Stimulated activated CD8-positive, alpha-beta memory T cell treated with anti-CD3 and anti-CD28 coated beads, Interleukin-12 subunit alpha, Interleukin-12 subunit beta, amount 100 ng/mL, for 1 hour (primary cell): Measurements from ENCODE around the gene BIRC6.
"Not testable (repeated sequence)": the region's sequence is repeated elsewhere in the genome, so short reads cannot be mapped to it uniquely, and the experiment has no call there.

Experiments used
- DNase-seq: peaks from one replicate; pipeline ENCODE4 v3.0.0-alpha.2; 2020; ENCODE audit warnings: low read depth

Gene BIRC6

DNA sequence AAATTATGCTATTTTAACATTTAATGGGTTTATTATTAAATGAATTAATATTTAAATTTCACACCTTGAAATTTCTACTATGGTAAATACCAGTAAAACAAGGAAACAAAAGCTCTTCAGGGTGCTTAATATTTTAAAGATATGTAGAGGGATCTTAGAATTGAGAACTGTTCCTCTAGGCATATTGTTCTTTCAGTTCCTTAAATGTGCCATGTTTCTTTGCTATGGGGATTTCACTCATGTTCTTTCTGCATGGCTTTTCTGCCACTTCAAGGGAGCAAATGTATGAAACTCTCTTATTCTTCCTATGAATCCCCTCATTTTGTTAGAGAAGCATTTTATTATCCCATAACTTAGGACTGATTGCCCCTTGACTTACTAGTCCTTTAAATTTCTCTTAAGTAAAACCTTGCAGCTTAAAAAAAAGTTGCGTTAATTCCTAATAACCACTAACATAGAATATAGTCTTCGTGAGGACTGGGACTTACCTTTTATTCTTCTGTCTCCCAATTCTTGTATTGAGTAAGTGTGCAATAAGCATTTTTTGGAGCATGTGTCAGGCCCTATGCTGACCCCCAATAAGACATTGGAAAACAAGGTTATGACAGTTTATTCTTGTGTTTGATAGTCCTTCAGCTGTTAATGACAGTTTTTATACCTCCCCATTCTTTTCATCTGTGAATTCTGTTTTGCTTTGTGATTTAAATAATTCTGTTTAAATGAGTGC is 95.7 kb downstream of the BIRC6 start:
- DNase-seq = no peak

DNA sequence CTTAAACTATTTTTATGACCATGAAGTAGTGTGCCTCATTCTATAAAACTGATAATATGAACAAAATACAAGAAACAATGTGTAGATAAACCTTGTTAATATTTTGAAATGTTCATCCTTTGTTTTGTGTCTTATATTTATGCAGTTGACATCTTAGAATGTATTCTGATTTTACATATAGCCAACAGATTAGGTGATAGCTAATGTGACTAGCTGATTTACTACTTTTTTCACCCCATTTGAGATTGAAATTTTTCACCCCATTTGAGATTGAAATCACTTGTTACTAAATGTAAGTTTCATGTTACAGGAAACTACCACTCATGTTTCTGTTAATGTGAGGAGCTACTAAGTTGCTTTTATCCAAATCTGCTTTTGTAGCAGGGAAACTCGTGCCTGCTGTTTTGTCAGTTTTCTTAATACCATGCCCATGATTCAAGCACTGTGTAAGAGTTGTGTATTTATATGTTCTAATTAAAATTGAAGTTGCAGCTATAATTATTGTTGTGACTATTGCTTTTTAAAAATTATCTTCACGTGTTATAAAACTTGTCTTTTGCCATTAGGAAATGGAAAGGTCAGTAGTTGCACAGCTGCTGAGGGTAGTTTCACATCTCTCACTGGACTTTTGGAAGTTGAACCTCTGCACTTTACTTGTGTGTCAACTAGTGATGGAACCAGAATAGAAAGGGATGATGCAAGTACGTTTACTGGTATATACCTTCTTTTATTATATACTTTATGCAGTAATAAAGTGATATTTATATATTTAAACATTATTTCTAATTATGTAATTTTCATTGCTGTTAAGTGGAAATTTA is 96.6 kb downstream of the BIRC6 start:
- no peak for DNase-seq

GRCh38 chr2:32455816-32456215 is 99.0 kb downstream of the BIRC6 start:
- DNase-seq = no peak

DNA sequence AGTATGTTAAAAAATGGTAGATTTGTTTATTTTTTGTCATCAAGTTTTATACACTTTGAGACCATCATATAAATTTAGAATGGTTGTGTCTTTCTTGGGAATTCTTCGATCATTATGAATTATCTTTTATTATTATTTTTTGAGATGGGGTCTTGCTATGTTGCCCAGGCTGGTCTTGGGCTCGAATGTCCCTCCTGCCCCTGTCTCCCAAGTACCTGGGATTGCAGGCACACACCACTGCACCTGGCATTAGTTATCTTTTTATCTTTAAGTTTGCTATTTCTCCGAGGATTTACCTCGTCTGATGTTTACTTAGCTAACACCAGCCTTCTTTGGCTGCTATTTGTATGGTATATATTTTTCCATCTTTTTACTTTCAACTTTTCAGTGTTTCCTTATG is 100.0 kb downstream of the BIRC6 start:
- no peak for DNase-seq

DNA sequence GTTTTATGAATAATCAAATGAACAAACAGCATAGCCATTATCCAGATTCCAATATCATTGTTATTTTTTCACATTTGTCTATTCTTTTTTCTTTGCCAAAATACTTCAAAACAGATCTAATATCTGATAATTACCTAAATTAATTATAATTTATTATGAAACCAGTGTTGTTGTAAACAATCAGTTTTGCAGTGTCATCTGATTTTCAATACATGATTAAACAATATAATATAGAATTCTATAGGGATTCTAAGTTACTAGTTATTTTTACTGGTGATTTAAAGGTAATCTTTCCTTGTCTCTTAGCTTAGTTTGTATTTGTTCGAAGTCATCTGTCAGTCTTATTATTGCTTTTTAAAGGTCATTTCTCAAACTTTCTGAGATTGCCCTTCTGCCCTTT is 101.0 kb downstream of the BIRC6 start:
- DNase-seq = no peak

- DNase-seq = not testable (repeated sequence)
Observed at GRCh38 chr2:32460861-32461260, 104.0 kb downstream of the BIRC6 start.

DNA sequence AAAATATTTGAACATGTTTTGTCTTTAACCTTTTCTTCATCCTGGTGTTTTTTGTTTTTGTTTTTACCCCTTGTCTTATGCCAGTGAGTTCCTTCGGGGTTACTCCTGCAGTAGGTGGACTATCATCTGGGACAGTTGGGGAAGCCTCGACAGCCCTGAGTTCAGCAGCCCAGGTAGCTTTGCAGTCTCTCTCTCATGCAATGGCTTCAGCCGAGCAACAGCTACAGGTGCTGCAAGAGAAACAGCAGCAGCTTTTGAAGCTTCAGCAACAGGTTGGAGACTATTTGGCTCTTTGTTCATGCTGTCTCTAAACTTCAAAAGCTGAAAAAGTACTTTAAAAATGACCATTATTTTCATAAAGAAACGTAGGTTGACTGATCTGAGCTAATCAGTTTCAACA is 106.3 kb downstream of the BIRC6 start:
- DNase-seq = no peak

DNA sequence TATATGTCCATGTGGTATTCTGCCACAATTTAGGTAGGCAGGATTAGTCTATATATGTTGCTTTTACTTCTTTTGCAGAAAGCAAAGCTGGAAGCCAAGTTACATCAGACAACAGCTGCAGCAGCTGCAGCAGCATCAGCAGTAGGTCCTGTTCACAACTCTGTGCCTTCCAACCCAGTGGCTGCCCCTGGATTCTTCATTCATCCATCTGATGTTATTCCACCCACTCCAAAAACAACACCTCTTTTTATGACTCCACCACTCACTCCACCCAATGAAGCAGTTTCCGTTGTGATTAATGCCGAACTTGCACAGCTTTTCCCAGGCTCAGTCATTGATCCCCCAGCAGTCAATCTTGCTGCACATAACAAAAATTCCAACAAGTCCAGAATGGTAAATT is 107.6 kb downstream of the BIRC6 start:
- no peak for DNase-seq

DNA sequence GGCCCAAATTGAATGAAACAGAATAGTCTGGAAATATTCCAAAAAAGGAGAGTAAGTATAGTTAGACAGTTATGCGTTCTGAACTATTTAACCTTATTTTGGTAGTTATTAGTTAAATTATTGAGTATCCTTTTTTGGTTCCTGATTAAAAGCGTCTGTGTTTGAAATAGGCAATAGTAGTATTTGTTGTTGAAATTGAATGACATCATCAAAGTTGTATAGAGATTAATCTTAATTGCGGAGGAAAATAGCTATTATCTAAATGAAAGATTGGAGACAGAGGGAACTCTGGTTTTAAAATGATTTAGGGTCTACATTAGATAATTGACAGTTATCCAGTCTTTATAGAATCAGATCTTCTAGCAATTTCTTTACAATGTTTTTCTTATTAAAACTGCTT is 115.8 kb downstream of the BIRC6 start:
- no peak for DNase-seq

DNA sequence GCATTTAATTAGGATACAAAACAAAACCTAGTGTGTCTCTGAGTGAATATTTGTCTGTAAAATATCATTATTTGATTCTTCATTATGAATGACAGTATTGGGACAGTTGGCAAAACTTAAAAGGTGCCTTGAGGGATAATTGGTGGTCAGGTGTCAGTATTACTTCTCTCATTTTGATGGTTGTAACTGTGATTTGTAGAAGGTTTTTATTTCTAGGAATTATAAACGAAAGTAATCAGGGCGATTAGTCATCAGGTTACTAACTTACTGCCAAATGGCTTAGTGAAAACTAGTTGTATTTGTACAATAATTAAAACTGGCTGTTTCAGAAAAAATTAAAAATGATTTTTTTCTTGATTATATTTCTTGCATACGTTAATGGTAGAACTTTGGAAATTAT is 117.6 kb downstream of the BIRC6 start:
- no peak for DNase-seq

DNA sequence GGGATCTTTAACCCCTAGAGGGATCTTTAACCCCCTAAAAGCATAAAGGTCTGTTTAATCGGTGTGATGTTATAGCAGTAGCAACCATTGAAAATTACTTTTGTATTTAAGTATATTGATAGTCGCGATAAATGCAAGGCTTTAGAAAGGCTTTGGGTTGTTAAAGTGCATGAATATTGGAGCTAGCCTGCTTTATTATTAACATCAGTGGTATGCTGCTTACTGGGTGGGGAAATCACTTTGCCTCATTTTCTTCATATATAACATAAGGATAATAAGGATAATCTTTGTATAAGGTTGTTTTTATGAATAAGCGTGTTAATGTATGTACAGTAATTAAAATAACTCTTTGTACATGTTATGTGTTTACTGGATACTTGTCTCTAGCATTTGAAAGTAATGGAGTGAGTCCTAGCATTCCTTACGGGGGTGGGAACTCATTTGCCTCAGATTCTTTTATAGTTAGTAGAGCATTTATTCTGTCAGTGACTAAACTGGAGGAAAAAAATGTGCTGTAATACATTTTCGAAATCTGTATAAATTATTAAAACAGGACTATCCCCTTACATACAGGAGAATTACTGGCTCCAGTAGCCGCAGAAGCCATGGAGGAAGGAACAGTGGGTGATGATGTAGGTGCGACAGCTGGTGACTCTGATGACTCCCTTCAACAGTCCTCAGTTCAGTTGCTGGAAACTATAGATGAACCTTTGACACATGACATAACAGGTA is 122.2 kb downstream of the BIRC6 start:
- DNase-seq = no peak

DNA sequence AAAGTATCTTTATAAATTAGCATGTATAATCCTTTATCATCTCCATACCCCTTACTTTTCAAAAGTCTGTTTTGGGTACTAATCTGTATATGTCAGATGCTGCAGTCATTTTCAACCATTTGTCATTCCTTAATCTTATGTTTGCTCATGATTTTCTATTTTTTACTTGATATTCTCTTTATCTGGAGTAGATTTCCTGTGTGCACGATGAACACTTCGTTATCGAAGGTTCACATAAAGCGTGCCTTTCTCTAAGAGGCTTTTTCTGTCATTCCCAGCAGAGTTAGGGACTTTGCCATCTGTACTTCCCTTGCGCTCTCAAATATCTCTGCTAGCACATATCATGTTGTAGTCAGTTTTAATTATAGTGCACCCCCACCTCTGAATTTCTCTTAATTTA is 123.2 kb downstream of the BIRC6 start:
- DNase-seq = no peak

GRCh38 chr2:32482471-32482870 is 125.6 kb downstream of the BIRC6 start:
- no peak for DNase-seq

- no peak for DNase-seq
Observed at GRCh38 chr2:32484937-32485336, 128.1 kb downstream of the BIRC6 start.

DNA sequence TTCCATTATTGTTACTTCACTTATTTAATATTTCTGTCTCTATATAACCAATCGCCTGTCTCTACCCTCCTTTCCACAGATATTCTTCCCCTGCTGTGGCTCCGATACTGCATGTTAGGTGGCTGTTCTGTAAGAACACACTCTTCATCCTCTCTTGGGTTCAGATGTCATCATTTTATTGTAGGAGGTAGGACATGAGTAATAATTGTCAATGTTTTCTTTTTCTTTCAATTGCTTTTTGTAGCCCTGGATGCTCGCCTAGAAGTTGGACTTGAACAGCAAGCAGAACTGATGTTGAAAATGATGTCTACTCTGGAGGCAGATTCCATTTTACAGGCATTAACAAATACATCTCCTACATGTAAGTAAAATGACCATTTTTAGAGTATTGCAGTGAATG is 128.6 kb downstream of the BIRC6 start:
- DNase-seq = no peak

DNA sequence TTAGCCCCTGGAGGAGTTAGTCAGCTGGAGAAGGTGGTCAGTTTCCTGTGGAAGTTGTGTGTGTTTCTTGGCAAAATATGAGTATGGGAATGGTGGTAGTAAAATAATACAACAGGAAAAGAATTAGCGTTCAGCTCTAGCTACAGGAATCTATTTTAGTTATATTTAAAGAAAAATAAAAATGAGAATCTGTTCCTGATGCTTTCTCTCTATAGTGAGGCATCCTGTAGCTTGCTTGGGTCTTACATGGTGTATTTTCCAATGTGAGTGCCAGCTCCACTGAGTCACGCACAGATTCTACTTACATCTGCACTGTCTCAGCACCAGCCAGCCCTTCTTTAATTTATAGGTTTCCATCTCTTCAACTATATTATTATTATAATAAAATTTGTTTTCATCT is 132.2 kb downstream of the BIRC6 start:
- no peak for DNase-seq

- DNase-seq = no peak
Observed at GRCh38 chr2:32491346-32491745, 134.5 kb downstream of the BIRC6 start.

DNA sequence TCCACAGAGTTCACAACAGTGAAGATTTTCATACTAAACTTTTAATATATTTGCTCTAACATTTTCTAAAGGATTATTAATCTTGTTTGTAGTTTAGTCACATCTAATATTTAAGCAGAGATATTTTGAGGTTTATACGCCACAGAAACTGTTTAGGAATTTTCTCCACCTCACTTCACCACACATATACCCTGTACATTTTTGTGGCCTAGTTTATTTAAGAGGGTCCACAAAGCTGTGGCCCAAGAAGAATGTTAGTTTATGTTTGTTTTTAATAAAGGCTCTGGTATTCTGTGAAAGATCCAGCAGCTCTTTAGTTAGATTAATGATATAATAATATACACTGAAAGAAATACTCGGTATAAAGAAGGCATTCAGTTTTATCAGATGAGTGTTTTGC is 138.3 kb downstream of the BIRC6 start:
- DNase-seq = no peak

DNA sequence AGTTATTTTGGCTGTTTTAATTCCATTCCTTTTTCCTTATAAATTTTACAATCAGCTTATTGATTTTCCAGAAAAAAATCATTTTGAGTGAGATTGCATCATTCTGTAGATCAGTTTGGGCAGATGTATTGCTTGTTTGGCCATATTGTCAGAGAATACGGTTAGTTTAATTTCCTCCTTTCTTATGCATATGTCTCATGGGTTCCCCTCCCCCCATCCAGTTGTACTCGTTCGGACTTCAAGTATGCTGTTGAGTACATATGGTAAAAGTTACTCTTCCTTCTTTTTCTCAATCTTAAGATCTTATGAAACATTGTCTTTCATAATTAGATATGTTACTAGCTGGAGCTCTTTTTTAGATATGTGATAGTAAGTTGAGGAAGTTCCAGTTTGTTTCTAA is 139.8 kb downstream of the BIRC6 start:
- no peak for DNase-seq

GRCh38 chr2:32498306-32498705 is 141.5 kb downstream of the BIRC6 start:
- DNase-seq = no peak

DNA sequence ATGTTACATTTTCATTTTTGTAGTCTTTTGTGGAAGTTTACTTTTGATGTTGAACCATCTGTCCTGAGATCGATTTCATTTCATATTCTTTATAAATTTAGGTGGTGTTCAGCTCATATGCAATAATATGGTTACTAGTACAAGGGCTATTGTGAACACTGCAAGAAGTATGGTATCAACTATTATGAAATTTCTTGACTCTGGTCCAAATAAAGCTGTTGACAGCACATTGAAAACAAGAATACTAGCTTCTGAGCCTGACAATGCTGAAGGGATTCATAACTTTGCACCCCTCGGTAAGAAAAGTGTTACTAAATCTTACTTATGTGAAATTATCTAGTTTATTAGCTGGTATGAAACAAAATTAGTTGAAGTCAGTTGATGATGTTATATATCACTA is 146.1 kb downstream of the BIRC6 start:
- DNase-seq = no peak

DNA sequence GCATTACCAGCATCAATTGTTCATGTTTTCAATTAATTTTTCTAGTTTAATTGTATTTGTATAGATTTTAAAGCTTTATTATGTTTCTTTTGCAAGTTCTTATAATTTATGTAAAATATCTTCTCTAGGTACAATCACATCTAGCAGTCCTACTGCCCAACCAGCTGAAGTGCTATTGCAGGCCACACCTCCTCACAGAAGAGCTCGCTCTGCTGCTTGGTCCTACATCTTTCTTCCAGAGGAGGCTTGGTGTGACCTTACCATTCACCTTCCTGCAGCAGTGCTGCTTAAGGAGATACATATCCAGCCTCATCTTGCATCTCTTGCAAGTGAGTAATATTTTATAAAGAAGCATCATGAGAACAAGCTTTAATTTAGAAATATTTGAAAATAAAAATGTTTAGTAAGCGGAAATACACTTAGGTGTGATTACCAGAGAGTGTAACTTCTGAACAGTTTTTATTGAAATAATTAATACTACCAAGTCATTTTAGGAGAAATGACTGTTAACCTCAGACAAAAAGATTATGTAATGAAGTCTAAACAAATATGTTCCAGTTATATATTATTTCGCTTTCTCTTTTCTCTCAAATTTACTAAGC is 148.2 kb downstream of the BIRC6 start:
- no peak for DNase-seq

- no peak for DNase-seq
Observed at GRCh38 chr2:32506446-32506845, 149.6 kb downstream of the BIRC6 start.
